HG02870 (cell line): Measurements from ENCODE around the gene EXOSC7.
A peak's percentile ranks its signal among the peaks of the same experiment; 100 is the strongest.
"Not testable (repeated sequence)": the region's sequence is repeated elsewhere in the genome, so short reads cannot be mapped to it uniquely, and the experiment has no call there.

ENCODE experiments used
- ATAC-seq: cut with Tn5 transposase; IDR thresholded peaks from one replicate; pipeline ENCODE4 v1.9.1; 2021; ENCODE audit warnings: mild to moderate bottlenecking, moderate library complexity; ENCODE audit not compliant: unreplicated experiment

EXOSC7 gene

GRCh38 chr3:44961888-44962287 is 14.2 kb upstream of the EXOSC7 start:
- no peak for ATAC-seq

- no peak for ATAC-seq
Measured at GRCh38 chr3:44962621-44963393, 13.2 kb upstream of the EXOSC7 start.

- ATAC-seq, result no peak
Measured at GRCh38 chr3:44963571-44964325, 12.3 kb upstream of the EXOSC7 start.

DNA sequence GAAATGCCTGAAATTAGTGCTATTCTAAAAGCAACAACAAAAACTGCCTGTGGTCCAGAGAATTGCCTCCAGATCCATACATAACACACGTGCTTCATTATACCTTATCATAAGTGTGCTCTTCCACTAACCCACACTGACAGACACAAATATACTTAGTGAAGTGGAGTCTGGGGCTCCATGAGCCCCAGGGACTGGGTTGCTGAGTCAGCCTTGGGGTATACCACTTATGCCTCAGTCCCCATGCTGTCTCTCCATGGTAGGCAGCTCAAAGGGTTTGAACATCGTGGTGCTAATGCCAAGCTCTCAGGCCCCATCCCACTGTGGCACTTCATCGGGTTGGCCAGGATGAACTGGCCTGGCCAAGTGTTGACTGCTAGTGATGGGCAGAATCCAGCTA is 10.9 kb upstream of the EXOSC7 start:
- no peak for ATAC-seq

GRCh38 chr3:44966795-44967278 is 9.2 kb upstream of the EXOSC7 start:
- ATAC-seq, result no peak

- ATAC-seq, result no peak
Measured at GRCh38 chr3:44968447-44968858, 7.6 kb upstream of the EXOSC7 start.

GRCh38 chr3:44969154-44969827 is 6.8 kb upstream of the EXOSC7 start:
- no peak for ATAC-seq

DNA sequence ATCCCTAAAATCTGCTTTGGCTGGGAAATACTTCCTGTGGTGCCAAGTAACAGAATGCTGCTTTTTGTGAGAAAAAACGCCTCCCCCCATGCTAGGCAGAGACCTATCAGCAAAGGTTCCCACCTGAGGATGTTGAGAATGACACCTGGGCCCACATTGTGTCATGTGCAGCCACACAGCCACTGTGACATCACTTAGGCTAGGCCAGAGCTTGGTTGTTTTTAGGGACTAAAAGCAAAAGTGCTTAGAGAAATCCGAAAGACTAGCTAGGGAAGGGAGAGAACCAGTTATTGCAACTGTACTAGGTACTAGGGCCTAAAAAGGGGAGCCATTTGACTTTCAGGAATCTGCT is 6.2 kb upstream of the EXOSC7 start:
- no peak for ATAC-seq

GRCh38 chr3:44970926-44971490 is 5.0 kb upstream of the EXOSC7 start:
- no peak for ATAC-seq

GRCh38 chr3:44974416-44974815 is 1.6 kb upstream of the EXOSC7 start:
- ATAC-seq, result no peak

DNA sequence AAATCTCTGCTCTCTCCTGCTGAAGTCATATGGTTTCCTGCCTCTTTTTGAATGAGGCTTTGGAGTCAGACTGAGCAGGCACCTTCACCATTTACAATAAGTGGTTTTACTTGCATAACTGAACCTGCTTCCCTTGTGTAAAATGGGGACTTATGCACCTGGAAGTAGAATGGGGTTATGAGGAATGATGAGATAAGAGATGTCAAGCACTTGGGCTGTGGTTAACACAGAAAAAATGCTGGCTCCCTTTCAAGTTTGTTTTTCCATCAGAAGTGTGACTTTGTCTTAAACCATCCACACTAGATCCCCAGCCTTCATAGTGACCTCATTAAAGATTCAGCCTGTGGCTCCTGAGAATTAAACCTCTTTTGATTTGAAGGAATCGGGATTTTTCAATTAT is 5.2 kb downstream of the EXOSC7 start:
- ATAC-seq, result no peak

- no peak for ATAC-seq
Measured at GRCh38 chr3:44981751-44982150, 5.7 kb downstream of the EXOSC7 start.

- no peak for ATAC-seq
Measured at GRCh38 chr3:44982817-44983216, 6.8 kb downstream of the EXOSC7 start.

DNA sequence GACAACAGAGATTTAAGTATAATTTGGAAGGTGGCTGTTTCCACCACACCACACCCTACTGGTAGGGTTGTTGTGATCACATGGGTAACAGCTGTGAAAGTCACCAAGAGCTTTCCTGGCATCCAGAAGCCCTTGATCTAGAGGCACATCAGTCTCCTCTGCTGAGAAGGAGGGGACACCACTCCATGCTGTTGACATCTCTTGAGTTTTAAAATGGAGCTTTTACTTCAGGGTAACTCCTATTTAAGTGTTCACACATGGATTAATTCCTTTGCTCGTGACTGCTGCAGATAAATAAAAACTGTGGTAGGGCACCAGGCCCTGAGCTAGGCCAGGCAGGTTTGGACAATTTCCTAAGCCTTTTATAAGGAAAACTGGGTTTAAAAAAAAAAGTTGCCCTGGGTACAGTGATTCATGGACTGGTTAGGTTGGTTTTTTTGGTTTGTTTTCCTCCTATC is 7.5 kb downstream of the EXOSC7 start:
- ATAC-seq, result no peak

DNA sequence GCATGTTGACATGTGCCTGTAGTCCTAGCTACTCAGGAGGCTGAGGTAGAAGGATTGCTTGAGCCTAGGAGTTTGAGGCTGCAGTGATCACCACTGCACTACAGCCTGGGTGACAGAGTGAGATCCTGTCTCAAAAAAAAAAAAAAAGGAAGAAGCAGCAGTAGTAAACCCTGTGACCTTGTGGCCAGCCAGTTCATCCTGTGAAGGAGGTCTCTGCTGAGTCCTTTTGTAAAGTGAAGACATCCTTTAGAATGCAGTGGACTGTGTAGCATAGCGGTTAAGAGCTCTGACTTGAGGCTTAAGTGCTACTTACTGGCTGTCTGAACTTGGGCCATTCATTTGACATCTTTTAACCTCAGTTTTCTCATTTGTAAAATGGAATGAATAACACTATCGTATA is 8.3 kb downstream of the EXOSC7 start:
- ATAC-seq, result peak; percentile 40

DNA sequence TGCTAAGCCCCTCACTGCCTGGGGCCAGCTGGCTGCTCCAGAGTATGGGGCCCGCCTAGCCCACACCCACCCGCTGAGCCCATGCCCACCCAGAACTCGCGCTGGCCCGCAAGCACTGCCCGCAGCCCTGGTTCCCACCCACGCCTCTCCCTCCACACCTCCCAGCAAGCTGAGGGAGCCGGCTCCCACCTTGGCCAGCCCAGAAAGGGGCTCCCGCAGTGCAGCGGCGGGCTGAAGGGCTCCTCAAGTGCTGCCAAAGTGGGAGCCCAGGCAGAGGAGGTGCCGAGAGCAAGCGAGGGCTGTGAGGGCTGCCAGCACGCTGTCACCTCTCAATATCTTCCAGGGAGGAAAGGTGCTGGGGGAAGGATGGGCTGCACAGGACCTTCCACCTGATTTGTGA is 10.3 kb downstream of the EXOSC7 start:
- ATAC-seq, result not testable (repeated sequence)

DNA sequence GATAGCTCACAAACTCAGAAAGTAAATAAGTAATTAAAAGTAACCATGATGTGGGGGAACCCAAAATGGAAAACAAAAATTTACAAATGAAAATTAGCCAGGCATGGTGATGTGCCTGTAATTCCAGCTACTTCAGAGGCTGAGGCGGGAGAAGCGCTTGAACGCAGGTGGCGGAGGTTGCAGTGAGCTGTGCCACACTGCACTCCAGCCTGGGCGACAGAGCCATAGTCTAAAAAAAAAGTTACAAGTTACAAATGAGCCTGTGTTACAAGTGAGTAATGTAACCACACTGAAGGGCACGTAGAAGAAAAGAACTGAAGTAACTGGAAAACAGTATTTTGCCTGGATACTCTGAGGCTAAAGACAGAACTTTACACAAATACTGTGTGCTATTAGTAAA is 11.3 kb downstream of the EXOSC7 start:
- ATAC-seq, result no peak

DNA sequence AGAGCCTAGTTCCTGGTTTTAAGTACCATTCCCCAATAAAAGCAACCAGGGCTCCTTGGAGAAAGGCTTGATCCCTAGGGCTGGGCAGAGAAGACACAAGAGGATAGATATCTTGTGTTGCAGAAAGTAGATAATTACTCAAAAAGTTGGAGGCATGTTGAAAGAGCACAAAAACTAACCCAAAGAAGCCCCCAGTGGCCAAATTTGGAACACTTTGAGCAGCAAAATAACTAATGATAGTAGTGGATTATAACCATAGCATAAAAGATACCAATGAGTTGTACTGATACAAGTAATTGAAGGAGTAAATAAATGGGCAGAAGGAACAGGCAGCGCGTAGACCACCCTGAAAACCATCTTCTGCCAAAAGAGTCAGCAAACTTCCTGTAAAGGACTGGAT is 12.0 kb downstream of the EXOSC7 start:
- no peak for ATAC-seq

DNA sequence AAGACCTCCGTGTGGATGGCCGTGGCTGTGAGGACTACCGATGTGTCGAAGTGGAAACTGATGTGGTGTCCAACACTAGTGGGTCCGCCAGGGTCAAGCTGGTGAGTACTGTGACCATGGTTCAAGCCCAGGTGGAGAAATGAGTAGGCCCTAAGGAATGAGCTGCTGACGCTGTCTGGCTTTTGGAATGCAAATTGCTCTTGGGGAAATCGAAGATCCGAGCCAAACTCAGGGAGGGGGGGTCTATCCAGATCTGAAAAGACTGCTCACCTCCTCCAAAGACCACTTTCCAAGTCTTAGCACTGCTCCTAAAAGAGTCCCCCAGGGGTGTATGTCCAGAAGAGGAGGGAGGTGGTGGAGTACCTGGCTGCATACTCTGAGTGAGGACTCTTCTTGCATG is 13.1 kb downstream of the EXOSC7 start:
- no peak for ATAC-seq

DNA sequence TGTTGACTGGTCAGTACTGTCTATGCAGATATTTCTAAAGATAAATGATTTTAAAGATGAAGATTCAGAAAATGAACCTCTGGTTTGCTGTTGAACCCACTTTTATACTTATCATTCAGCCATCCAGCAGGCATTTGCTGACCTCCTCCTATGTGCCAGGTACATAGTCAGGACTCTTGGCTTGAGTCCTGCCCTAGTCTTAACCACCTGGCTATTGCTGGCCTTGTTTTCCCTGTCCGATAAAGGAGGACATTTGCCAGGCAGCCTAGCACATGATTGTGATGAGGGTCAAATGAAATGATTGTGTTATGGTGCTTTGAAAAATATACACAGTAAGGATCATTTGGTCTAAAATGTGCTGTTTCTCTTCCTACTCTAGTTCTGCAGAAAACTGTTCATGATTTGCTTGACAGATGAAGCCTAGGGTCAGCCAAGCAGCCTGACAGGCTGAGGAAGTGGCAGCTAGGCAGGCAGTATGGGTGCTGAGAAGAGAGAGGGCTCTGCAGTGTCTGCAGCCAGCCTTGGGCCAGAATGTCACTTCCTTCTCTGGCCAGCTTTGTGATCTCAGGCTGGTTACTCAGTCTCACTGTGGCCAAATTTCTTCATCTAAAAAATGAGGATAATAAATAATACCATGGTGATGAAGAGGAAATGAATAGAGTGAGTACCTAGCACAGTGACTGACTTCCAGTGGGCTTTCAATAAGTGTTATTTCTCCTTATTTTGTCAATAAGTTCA is 13.8 kb downstream of the EXOSC7 start:
- no peak for ATAC-seq

GRCh38 chr3:44991326-44991725 is 15.3 kb downstream of the EXOSC7 start:
- no peak for ATAC-seq
